Immature natural killer cell (primary cell): ENCODE measurements around the gene IL22RA1. TPM values are rescaled to one million over a fixed set of nuclear protein-coding genes. Genes with fewer than 3 reads are reported as not detected.

Source experiments
- DNase-seq, 3 donors: peaks; one replicate each; pipeline ENCODE4 v3.0.0; 2022; ENCODE audit warnings: mixed read lengths in 1 of 3
- H3K27ac Mint-ChIP-seq, 6 donors: one replicate each; pipeline ENCODE4 v1.8.0; 2020; ENCODE audit warnings: mixed read lengths in 6 of 6, mild to moderate bottlenecking in 5 of 6, inconsistent platforms in 4 of 6, moderate library complexity in 3 of 6
- H3K27me3 Mint-ChIP-seq, 3 donors: one replicate each; pipeline ENCODE4 v1.8.0; 2020 to 2021; ENCODE audit warnings: low read depth in 3 of 3, mild to moderate bottlenecking in 3 of 3, mixed read lengths in 3 of 3, moderate library complexity in 3 of 3, inconsistent platforms in 1 of 3
- H3K36me3 Mint-ChIP-seq, 3 donors: one replicate each; pipeline ENCODE4 v1.8.0; 2020; ENCODE audit warnings: mixed read lengths in 3 of 3, inconsistent platforms in 2 of 3, mild to moderate bottlenecking in 2 of 3
- H3K4me1 Mint-ChIP-seq, 2 donors: one replicate each; pipeline ENCODE4 v1.8.0; 2020; ENCODE audit warnings: inconsistent platforms in 2 of 2, mild to moderate bottlenecking in 2 of 2, mixed read lengths in 2 of 2, moderate library complexity in 1 of 2
- H3K4me3 Mint-ChIP-seq, 5 donors: one replicate each; pipeline ENCODE4 v1.8.0; 2020; ENCODE audit warnings: mild to moderate bottlenecking in 5 of 5, mixed read lengths in 5 of 5, inconsistent platforms in 3 of 5, moderate library complexity in 3 of 5
- H3K9me3 Mint-ChIP-seq, 6 donors: one replicate each; pipeline ENCODE4 v1.8.0; 2020; ENCODE audit warnings: mild to moderate bottlenecking in 6 of 6, mixed read lengths in 6 of 6, inconsistent platforms in 4 of 6, moderate library complexity in 3 of 6
- polyA plus RNA-seq, 3 donors: library from polyadenylated mRNA; unstranded; fragments of 300-500 nt; fragmentation: Illumina TruSeq; gene quantifications; one replicate each; pipeline ENCODE4 v1.2.3, GENCODE V29; 2021

IL22RA1 gene
- polyA plus RNA-seq, 3 donors from 2014 or later = not detected

- H3K4me3 Mint-ChIP-seq = no peak overlapping the region
- H3K27me3 Mint-ChIP-seq = peaks cover 0 to 8% (median 7%) of the 10 kb centered on the region in 3 donors
- no peaks in the 10 kb centered on the region for H3K9me3 Mint-ChIP-seq
- no peaks in the 10 kb centered on the region for H3K4me1 Mint-ChIP-seq
- no peak overlapping the region for H3K27ac Mint-ChIP-seq
- DNase-seq = no peak
- H3K36me3 Mint-ChIP-seq = no peaks in the 10 kb centered on the region
Measured at GRCh38 chr1:24089027-24089742, 53.8 kb downstream of the IL22RA1 start.

DNA sequence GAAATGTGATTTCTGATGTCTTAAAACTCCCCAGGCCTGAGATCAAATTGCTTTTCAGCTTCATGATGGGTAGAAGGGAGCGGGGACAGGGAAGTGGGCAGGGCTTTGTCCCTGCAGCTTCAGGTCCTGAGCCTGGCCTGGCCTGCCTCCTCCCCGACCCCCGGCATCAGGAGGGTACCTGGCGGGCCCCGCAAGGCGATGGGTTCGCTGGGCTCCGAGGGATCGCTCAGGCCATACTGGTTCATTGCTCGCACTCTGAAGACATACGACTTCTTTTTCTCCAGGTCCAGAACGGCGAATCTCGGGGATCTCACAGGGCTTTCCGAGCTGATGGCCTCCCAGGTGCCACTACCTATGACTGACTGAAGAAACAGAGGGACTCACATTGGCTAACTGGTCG is 56.5 kb downstream of the IL22RA1 start:
- no peak for DNase-seq
- Mint-ChIP-seq H3K9me3 (no peaks in the 10 kb centered on the region), H3K4me3 (no peak overlapping the region), H3K27ac (no peak overlapping the region), H3K27me3 (peaks cover 0 to 7% (median 6%) of the 10 kb centered on the region in 3 donors), H3K4me1 (no peaks in the 10 kb centered on the region), H3K36me3 (no peaks in the 10 kb centered on the region)

DNA sequence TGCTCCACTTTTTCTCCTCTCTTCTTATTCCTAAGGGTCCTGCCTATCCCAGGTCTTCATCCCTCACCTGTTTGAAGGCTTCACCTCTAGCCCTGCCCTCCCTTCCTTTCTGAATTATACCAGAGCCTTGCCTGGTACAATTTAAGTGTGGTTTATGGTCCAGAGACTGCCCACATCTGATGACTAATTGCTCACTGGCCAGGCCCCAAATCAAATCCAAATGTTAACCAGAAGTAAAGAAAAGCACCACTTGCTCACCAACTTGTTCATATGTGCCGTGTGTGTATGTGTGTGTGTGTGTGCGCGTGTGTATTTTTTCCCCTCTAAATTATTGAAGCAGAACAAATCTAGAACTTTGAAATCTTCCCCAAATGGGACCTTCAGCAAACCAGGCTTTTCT is 57.4 kb downstream of the IL22RA1 start:
- Mint-ChIP-seq H3K36me3 (no peaks in the 10 kb centered on the region), H3K27me3 (peaks cover 0 to 7% (median 6%) of the 10 kb centered on the region in 3 donors), H3K4me1 (no peaks in the 10 kb centered on the region), H3K4me3 (no peak overlapping the region), H3K27ac (no peak overlapping the region), H3K9me3 (no peaks in the 10 kb centered on the region)
- no peak for DNase-seq

DNA sequence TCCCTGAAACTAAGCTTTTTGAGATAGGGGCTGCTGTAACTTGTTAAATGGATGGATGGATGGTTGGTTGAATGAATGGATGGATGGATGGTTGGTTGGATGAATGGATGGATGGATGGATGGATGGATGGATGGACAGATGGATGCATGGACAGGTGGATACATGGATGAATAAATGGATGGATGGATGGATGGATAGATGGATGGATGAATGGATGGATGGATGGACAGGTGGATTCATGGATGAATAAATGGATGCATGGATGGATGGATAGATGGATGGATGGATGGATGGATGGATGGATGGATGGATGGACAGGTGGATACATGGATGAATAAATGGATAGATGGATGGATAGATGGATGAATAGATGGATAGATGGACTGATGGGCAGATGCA is 57.9 kb downstream of the IL22RA1 start:
- Mint-ChIP-seq H3K4me3 (no peak overlapping the region), H3K4me1 (no peaks in the 10 kb centered on the region), H3K27me3 (peaks cover 0 to 7% (median 6%) of the 10 kb centered on the region in 3 donors), H3K36me3 (no peaks in the 10 kb centered on the region), H3K9me3 (no peaks in the 10 kb centered on the region), H3K27ac (peak overlapping the region in 1 of 6 donors; percentile 8)
- DNase-seq = no peak

- DNase-seq = no peak
- no peak overlapping the region for H3K4me3 Mint-ChIP-seq
- no peaks in the 10 kb centered on the region for H3K9me3 Mint-ChIP-seq
- H3K27ac Mint-ChIP-seq = no peak overlapping the region
- no peaks in the 10 kb centered on the region for H3K4me1 Mint-ChIP-seq
- peaks cover 0 to 7% (median 6%) of the 10 kb centered on the region in 3 donors for H3K27me3 Mint-ChIP-seq
- H3K36me3 Mint-ChIP-seq = no peaks in the 10 kb centered on the region
Measured at GRCh38 chr1:24084050-24084449, 58.9 kb downstream of the IL22RA1 start.

GRCh38 chr1:24082372-24082771 is 60.6 kb downstream of the IL22RA1 start:
- Mint-ChIP-seq H3K4me1 (no peaks in the 10 kb centered on the region), H3K27me3 (peaks cover 0 to 7% (median 6%) of the 10 kb centered on the region in 3 donors), H3K27ac (no peak overlapping the region)

GRCh38 chr1:24081190-24081589 is 61.8 kb downstream of the IL22RA1 start:
- DNase-seq = no peak
- no peaks in the 10 kb centered on the region for H3K4me1 Mint-ChIP-seq
- no peak overlapping the region for H3K27ac Mint-ChIP-seq
- no peaks in the 10 kb centered on the region for H3K9me3 Mint-ChIP-seq
- peaks cover 0 to 6% (median 5%) of the 10 kb centered on the region in 3 donors for H3K27me3 Mint-ChIP-seq
- H3K4me3 Mint-ChIP-seq = no peak overlapping the region
- H3K36me3 Mint-ChIP-seq = no peaks in the 10 kb centered on the region

More at GRCh38 chr1:24082372-24082771, 60.6 kb downstream of the IL22RA1 start:
- Mint-ChIP-seq H3K36me3 (no peaks in the 10 kb centered on the region), H3K4me3 (no peak overlapping the region), H3K9me3 (no peaks in the 10 kb centered on the region)
- DNase-seq = no peak

GRCh38 chr1:24080131-24080530 is 62.8 kb downstream of the IL22RA1 start:
- no peak overlapping the region for H3K27ac Mint-ChIP-seq
- DNase-seq = no peak
- H3K27me3 Mint-ChIP-seq = peaks cover 0 to 5% (median 3%) of the 10 kb centered on the region in 3 donors
- no peak overlapping the region for H3K4me3 Mint-ChIP-seq
- H3K36me3 Mint-ChIP-seq = no peaks in the 10 kb centered on the region
- H3K4me1 Mint-ChIP-seq = no peaks in the 10 kb centered on the region
- no peaks in the 10 kb centered on the region for H3K9me3 Mint-ChIP-seq

GRCh38 chr1:24077278-24077978 is 65.5 kb downstream of the IL22RA1 start:
- Mint-ChIP-seq H3K27ac (no peak overlapping the region), H3K36me3 (no peaks in the 10 kb centered on the region), H3K4me3 (no peak overlapping the region), H3K9me3 (no peaks in the 10 kb centered on the region), H3K4me1 (no peaks in the 10 kb centered on the region), H3K27me3 (peaks cover 0 to 3% (median 0%) of the 10 kb centered on the region in 3 donors)
- no peak for DNase-seq

DNA sequence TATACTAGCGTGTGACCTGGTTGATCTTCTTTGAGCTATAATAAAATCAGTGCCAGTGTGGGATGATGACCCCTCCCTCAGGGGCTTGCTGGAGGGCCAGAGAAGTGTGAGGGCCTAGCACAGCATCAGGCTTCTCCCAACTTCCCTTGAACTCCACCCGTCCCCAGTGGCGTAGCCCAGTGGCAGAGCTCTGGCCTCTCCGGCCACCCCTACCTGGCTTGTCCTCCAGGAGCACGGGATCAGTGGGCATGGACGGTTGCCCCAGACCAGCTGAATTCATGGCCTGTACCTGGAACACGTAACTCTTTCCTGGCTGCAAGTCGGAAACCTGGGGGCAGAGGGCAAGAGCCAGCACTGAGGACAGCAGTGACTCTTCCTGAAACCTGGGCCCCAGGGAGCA is 67.0 kb downstream of the IL22RA1 start:
- Mint-ChIP-seq H3K4me3 (no peak overlapping the region), H3K4me1 (no peaks in the 10 kb centered on the region), H3K36me3 (no peaks in the 10 kb centered on the region), H3K27ac (no peak overlapping the region), H3K9me3 (no peaks in the 10 kb centered on the region), H3K27me3 (peaks cover 0 to 5% (median 0%) of the 10 kb centered on the region in 3 donors)
- no peak for DNase-seq

- Mint-ChIP-seq H3K27me3 (peaks cover 0 to 5% (median 0%) of the 10 kb centered on the region in 3 donors), H3K27ac (no peak overlapping the region), H3K36me3 (no peaks in the 10 kb centered on the region), H3K4me1 (no peaks in the 10 kb centered on the region), H3K9me3 (no peaks in the 10 kb centered on the region), H3K4me3 (no peak overlapping the region)
- no peak for DNase-seq
Measured at GRCh38 chr1:24075590-24075854, 67.4 kb downstream of the IL22RA1 start.

DNA sequence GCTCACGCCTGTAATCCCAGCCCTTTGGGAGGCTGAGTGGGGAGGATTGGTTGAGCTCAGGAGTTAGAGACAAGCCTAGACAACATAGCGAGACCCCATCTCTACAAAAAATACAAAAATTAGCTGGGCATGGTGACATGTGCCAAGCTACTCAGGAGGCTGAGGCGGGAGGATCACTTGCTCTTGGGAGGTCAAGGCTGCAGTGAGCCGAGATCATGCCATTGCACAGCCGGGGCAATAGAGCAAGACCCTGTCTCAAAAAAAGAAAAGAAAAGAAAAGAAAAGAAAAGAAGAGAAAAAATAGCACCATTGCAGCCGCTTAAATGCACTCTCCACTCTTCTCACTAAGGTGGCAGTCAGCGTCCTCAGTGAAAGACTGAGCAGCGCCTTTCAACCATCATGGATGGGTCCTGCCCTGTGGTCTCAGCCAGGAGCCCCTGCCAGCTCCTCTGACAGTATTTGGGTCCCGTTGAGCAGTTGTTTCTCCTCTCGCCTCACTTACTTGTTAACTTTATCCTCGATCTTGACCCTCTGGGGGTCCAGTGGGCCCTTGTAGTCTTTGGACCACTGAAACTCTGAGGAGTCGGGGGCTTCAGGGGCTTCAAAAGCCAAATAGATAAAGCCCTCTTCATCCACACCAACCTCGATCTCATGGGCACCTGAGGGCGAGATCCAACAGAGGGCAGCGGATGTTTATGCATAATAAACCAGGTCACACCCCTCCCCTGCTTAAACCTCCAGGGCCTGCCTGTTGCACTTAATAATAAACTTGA is 67.9 kb downstream of the IL22RA1 start:
- Mint-ChIP-seq H3K27ac (no peak overlapping the region), H3K4me1 (no peaks in the 10 kb centered on the region), H3K27me3 (peaks cover 0 to 5% (median 0%) of the 10 kb centered on the region in 3 donors), H3K4me3 (no peak overlapping the region), H3K9me3 (no peaks in the 10 kb centered on the region), H3K36me3 (no peaks in the 10 kb centered on the region)
- DNase-seq = no peak

- Mint-ChIP-seq H3K36me3 (no peaks in the 10 kb centered on the region), H3K27me3 (peaks cover 0 to 5% (median 0%) of the 10 kb centered on the region in 3 donors)
Measured at GRCh38 chr1:24074196-24074595, 68.7 kb downstream of the IL22RA1 start.

GRCh38 chr1:24071941-24072340 is 71.0 kb downstream of the IL22RA1 start:
- DNase-seq = no peak
- H3K9me3 Mint-ChIP-seq = no peaks in the 10 kb centered on the region
- peaks cover 0 to 5% (median 2%) of the 10 kb centered on the region in 3 donors for H3K27me3 Mint-ChIP-seq
- H3K27ac Mint-ChIP-seq = no peak overlapping the region
- H3K4me3 Mint-ChIP-seq = no peak overlapping the region
- H3K4me1 Mint-ChIP-seq = no peaks in the 10 kb centered on the region
- no peaks in the 10 kb centered on the region for H3K36me3 Mint-ChIP-seq

More at GRCh38 chr1:24074196-24074595, 68.7 kb downstream of the IL22RA1 start:
- no peak for DNase-seq
- Mint-ChIP-seq H3K4me1 (no peaks in the 10 kb centered on the region), H3K4me3 (no peak overlapping the region), H3K9me3 (no peaks in the 10 kb centered on the region), H3K27ac (no peak overlapping the region)
